ENCODE measurements around the gene ELSPBP1.
"Not testable (repeated sequence)": the region's sequence is repeated elsewhere in the genome, so short reads cannot be mapped to it uniquely, and the experiment has no call there.

Gene ELSPBP1
- long read RNA-seq, partial matches to known transcripts, result 0 of 1 reads
- long read RNA-seq, other reads (novel, unspliced or antisense), result 1 of 1 reads

DNA sequence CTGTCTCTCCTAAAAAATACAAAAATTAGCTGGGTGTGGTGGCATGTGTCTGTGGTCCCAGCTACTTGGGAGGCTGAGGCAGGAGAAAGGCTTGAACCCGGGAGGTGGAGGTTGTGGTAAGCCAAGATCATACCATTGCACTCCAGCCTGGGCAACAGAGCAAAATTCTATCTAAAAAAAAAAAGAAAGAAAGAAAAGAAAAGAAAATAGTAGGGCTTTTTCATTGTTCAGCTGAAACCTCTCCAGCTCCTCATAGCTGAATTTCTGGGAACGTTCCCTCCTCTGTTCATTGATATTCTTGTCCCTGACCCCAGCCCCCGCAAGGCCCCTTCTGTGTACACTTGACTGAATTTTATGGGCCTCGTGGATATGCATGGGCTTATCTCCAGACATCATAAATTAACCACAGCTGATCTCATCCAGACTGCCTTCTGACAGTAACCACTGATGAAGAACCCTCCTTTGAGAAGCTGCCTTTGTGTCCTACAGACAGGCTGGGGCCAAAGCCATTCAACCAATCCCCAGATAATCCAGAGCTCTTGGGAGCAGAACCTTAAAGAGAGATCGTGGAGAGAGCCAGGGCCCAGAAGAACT is at the start of gene ELSPBP1:
Gene ELSPBP1, plus strand, starts transcription at position 424 of the 594 bp plus-strand sequence. CDS start 14,036 bp downstream, outside the sequence.
- Histone ChIP-seq H3K4me3 (replicated peaks; ENCODE audit: insufficient read depth, low read length) (no peak within 1 kb of the TSS), H3K27me3 (ENCODE audit: insufficient read depth, poor library complexity, severe bottlenecking) (no peaks in the 10 kb centered on the region), H3K27ac (replicated peaks) (no peak within 1 kb of the TSS)
- no peak for DNase-seq (ENCODE audit: low read depth in 1 of 2, low spot score in 1 of 2)
- TF ChIP-seq GABPA (IDR thresholded peaks at IDR 0.05; ENCODE audit: low read depth) (no peak), SPI1 (IDR thresholded peaks at IDR 0.05; ENCODE audit: borderline replicate concordance, low read depth) (no peak), POLR2AphosphoS5 (IDR thresholded peaks at IDR 0.05; ENCODE audit: low read depth) (no peak)
- TF ChIP-seq, protein P1, sequence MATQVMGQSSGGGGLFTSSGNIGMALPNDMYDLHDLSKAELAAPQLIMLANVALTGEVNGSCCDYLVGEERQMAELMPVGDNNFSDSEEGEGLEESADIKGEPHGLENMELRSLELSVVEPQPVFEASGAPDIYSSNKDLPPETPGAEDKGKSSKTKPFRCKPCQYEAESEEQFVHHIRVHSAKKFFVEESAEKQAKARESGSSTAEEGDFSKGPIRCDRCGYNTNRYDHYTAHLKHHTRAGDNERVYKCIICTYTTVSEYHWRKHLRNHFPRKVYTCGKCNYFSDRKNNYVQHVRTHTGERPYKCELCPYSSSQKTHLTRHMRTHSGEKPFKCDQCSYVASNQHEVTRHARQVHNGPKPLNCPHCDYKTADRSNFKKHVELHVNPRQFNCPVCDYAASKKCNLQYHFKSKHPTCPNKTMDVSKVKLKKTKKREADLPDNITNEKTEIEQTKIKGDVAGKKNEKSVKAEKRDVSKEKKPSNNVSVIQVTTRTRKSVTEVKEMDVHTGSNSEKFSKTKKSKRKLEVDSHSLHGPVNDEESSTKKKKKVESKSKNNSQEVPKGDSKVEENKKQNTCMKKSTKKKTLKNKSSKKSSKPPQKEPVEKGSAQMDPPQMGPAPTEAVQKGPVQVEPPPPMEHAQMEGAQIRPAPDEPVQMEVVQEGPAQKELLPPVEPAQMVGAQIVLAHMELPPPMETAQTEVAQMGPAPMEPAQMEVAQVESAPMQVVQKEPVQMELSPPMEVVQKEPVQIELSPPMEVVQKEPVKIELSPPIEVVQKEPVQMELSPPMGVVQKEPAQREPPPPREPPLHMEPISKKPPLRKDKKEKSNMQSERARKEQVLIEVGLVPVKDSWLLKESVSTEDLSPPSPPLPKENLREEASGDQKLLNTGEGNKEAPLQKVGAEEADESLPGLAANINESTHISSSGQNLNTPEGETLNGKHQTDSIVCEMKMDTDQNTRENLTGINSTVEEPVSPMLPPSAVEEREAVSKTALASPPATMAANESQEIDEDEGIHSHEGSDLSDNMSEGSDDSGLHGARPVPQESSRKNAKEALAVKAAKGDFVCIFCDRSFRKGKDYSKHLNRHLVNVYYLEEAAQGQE (IDR thresholded peaks at IDR 0.05; ENCODE audit: insufficient replicate concordance, low read depth), result no peak
- TF ChIP-seq, protein P2, sequence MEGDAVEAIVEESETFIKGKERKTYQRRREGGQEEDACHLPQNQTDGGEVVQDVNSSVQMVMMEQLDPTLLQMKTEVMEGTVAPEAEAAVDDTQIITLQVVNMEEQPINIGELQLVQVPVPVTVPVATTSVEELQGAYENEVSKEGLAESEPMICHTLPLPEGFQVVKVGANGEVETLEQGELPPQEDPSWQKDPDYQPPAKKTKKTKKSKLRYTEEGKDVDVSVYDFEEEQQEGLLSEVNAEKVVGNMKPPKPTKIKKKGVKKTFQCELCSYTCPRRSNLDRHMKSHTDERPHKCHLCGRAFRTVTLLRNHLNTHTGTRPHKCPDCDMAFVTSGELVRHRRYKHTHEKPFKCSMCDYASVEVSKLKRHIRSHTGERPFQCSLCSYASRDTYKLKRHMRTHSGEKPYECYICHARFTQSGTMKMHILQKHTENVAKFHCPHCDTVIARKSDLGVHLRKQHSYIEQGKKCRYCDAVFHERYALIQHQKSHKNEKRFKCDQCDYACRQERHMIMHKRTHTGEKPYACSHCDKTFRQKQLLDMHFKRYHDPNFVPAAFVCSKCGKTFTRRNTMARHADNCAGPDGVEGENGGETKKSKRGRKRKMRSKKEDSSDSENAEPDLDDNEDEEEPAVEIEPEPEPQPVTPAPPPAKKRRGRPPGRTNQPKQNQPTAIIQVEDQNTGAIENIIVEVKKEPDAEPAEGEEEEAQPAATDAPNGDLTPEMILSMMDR (IDR thresholded peaks at IDR 0.05; ENCODE audit: insufficient read depth, low read length), result no peak

DNA sequence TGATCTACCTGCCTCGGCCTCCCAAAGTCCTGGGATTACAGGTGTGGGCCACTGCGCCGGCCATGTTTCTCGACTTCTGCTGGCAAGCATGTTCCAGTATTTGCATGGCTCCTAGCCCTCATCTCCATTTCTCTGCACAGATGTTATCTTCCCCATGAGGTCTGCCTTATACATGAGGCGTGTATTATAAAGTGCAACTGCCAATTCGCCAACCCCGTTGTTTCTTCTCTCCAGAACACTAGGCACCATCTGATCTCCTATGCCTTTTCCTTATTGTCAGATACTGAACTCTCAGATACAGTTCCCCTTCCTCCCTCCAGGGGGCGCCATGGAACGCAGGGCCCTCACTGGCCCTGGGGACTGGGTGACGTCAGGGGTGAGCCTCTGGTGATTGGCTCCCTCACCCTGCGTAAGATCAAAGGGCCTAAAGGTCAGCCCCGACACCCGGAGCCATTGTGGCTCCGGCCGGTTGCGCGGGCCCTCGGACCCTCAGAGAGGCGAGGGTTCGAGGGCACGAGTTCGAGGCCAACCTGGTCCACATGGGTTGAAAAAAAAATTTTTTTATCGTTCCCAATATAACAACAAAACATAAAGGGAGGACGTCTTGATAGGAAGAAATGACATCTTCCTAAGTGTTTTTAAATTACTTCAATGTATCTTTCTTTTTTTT is 44.4 kb upstream of the ELSPBP1 start:
- DNase-seq (ENCODE audit: low read depth in 1 of 2, low spot score in 1 of 2); H3K27me3 ChIP-seq (ENCODE audit: insufficient read depth, poor library complexity, severe bottlenecking); H3K27ac ChIP-seq (replicated peaks); H3K4me3 ChIP-seq (replicated peaks; ENCODE audit: insufficient read depth, low read length): not testable (repeated sequence)

DNA sequence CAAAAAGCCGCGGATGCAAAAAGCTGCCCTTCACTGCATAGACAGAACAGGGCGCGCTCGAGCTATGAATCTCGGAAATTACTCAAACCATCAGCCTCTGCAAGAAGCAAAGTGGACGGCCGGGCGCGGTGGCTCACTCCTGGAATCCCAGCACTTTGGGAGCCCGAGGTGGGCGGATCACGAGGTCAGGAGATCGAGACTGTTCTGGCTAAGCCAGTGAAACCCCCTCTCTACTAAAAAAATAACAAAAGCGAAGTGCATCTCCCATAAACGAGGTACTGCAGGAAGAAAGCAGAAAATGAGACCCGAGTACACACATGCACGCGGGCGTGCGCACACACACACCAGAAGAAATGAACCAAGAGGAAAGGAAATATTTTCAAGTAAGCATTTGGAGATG is 42.3 kb upstream of the ELSPBP1 start:
- not testable (repeated sequence) for H3K4me3 ChIP-seq (replicated peaks; ENCODE audit: insufficient read depth, low read length); DNase-seq (ENCODE audit: low read depth in 1 of 2, low spot score in 1 of 2); H3K27ac ChIP-seq (replicated peaks); H3K27me3 ChIP-seq (ENCODE audit: insufficient read depth, poor library complexity, severe bottlenecking)

DNA sequence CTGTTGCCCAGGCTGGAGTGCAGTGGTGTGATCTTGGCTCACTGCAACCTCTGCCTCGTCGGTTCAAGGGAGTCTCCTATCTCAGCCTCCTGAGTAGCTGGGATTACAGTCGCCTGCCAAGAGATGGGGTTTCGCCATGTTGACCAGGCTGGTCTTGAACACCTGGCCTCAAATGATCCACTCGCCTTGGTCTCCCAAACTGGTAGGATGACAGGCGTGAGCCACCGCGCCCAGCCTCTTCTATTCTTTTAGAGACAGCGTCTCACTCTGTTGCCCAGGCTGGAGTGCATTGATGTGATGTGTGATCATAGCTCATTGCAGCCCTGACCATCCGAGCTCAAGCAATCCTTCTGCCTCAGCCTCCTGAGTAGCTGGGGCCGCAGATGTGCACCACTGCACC is 38.5 kb upstream of the ELSPBP1 start:
- H3K27ac ChIP-seq (replicated peaks); DNase-seq (ENCODE audit: low read depth in 1 of 2, low spot score in 1 of 2): not testable (repeated sequence)

DNA sequence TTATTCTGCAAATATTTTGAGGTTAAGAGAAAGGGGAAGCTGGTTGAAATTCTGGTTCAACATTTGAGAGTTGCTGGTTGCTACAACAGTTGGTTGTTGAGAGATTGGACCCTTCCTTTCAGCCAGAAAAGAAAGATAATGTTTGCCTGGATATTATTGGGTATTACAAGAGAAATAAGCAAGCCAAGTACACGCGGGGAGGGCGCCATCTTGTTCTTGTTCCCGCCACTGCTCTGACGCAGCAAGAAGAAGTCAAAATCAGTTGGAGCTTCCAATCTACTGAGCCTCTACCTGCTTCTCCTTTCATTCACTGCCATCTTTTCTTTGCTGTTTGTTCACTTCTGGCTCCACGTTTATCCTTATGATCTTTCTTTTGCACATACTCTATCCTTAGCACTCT is 20.9 kb upstream of the ELSPBP1 start:
- TF ChIP-seq, protein P2 (IDR thresholded peaks at IDR 0.05; ENCODE audit: insufficient read depth, low read length), result no peak
- no peak for TF ChIP-seq GABPA (IDR thresholded peaks at IDR 0.05; ENCODE audit: low read depth)
- TF ChIP-seq, protein P1 (IDR thresholded peaks at IDR 0.05; ENCODE audit: insufficient replicate concordance, low read depth), result no peak
- no peak for TF ChIP-seq POLR2AphosphoS5 (IDR thresholded peaks at IDR 0.05; ENCODE audit: low read depth)
- TF ChIP-seq SPI1 (IDR thresholded peaks at IDR 0.05; ENCODE audit: borderline replicate concordance, low read depth), result no peak
- Histone ChIP-seq H3K27me3 (ENCODE audit: insufficient read depth, poor library complexity, severe bottlenecking) (no peaks in the 10 kb centered on the region), H3K27ac (replicated peaks) (no peak overlapping the region), H3K4me3 (replicated peaks; ENCODE audit: insufficient read depth, low read length) (no peak overlapping the region)
- no peak for DNase-seq (ENCODE audit: low read depth in 1 of 2, low spot score in 1 of 2)

More for the DNA sequence above, 38.5 kb upstream of the ELSPBP1 start:
- H3K27me3 ChIP-seq (ENCODE audit: insufficient read depth, poor library complexity, severe bottlenecking); H3K4me3 ChIP-seq (replicated peaks; ENCODE audit: insufficient read depth, low read length): not testable (repeated sequence)

All from HL-60 (cell line).